Heart left ventricle (tissue), 13 donors: ENCODE data around the gene RORC.

Experiments used
- CTCF ChIP-seq, 12 donors: fragments of 200-600 bp; sonication (generic) in 4 of 12; IDR thresholded peaks; one replicate each; pipeline versions ENCODE4 v1.5.0 to v1.8.0; 2018 to 2022; ENCODE audit warnings: antibody characterized with exemption in 12 of 12, mild to moderate bottlenecking in 5 of 12
- POLR2A ChIP-seq, 2 donors: fragments of 450-650 bp; IDR thresholded peaks; one replicate each; pipeline ENCODE4 v1.6.1; 2017; ENCODE audit warnings: antibody characterized with exemption in 2 of 2, mild to moderate bottlenecking in 2 of 2, moderate library complexity in 2 of 2
- donor health status: ischemic (EF 13 %, LVEDD 7.1; RV severe dilation, severe dysfunction).
- donor health status: DM: no; HTN: yes; CAD: no.
- donor health status: DM: no; HTN: no; CAD: no.
- donor health status: ischemic (EF 25% LVEDD 6.9; RV normal size, moderate dysfunction).
- donor health status: ischemic (EF 25% LVEDD 5.7; RV mildly dilated, moderate dysfunction).
- donor health status: ischemic (EF 35%, LVEDD 5.7; RV mildly dilated, moderate dysfunction).
- donor health status: nonischemic (EF 11% LVEDD 7.7; RV severe dilation, severe dysfunction).
- donor health status: DM: yes; HTN: yes; CAD: no.
- donor health status: PGD.
- donor health status: ischemic (EF 29% LVEDD 5.4; RV normal size, mild dysfunction).
- donor health status: nonischemic (EF 23%, LVEDD 6.1; RV moderate dilation, normal function).

DNA sequence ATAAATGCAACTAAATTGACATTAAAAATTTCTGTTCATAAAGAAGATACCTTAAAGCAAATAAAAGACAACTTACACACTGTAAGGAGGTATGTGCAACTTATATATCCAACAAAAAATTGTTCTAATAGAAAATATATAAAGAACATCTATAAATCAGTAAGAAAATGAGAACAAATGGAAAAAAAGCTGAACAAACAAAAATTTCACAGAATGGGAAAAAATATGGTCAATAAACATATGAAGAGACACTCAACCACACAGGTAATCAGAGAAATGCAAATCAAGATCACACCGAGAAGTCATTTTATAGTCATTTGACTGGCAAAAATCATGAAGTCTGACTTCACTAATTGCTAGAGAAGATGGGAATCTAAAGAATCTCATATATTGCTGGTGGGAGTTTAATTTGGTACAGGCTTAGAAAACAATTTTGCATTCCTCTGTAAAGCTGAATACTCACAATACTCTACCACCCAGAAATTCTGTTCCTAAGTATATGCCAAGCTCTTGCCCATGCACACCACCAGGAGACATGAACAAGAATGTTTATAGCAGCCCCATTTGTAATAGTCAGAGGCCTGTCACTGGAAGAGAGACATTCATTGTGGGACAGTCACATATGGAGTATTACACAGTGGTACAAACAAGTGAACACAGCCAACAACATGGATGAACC, 44.0 kb upstream of the RORC start:
- TF ChIP-seq CTCF (IDR thresholded peaks at IDR 0.05) (no peak), POLR2A (IDR thresholded peaks at IDR 0.05) (no peak)
